CD14-positive monocyte (primary cell): ENCODE data around the gene AJUBA. TPM values are rescaled to one million over a fixed set of nuclear protein-coding genes. Genes with fewer than 3 reads are reported as not detected.

Experiments used
- DNase-seq, 3 donors: peaks; one replicate each; pipeline ENCODE4 v3.0.0-alpha.2; 2011 to 2022
- H2AFZ ChIP-seq: 2 replicates; pipeline ENCODE4 v1.6.0; 2012; ENCODE audit warnings: mild to moderate bottlenecking, low read depth, low read length, inconsistent platforms; ENCODE audit not compliant: insufficient read depth, poor library complexity, severe bottlenecking
- H3K27ac ChIP-seq, 2 donors: 1 replicate in 1 of 2; 2 replicates in 1 of 2; pipeline ENCODE4 v1.5.1; 2012 to 2013; ENCODE audit warnings: low read length in 2 of 2, control low read depth in 1 of 2, inconsistent platforms in 1 of 2, low read depth in 1 of 2, mild to moderate bottlenecking in 1 of 2
- H3K27me3 ChIP-seq, 2 donors: one replicate each; pipeline versions ENCODE4 v1.6.0 to v1.6.1; 2011 to 2013; ENCODE audit warnings: low read length in 2 of 2; ENCODE audit not compliant: control insufficient read depth in 2 of 2, insufficient read depth in 2 of 2
- H3K36me3 ChIP-seq, 2 donors: replicated peaks in 1 of 2; 1 replicate in 1 of 2; 2 replicates in 1 of 2; pipeline versions ENCODE4 v1.5.1 to v1.6.1; 2012 to 2013; ENCODE audit warnings: low read length in 2 of 2, control low read depth in 1 of 2, inconsistent platforms in 1 of 2, mild to moderate bottlenecking in 1 of 2; ENCODE audit not compliant: insufficient read depth in 2 of 2, control insufficient read depth in 1 of 2
- H3K4me1 ChIP-seq, 2 donors: 1 replicate in 1 of 2; 2 replicates in 1 of 2; pipeline versions ENCODE4 v1.5.1 to v1.6.1; 2012 to 2013; ENCODE audit warnings: low read length in 2 of 2, control low read depth in 1 of 2, inconsistent platforms in 1 of 2, mild to moderate bottlenecking in 1 of 2, moderate library complexity in 1 of 2; ENCODE audit not compliant: insufficient read depth in 2 of 2, control insufficient read depth in 1 of 2
- H3K4me2 ChIP-seq: replicated peaks from 2 replicates; pipeline ENCODE3; 2012; ENCODE audit warnings: low read length, moderate library complexity, mild to moderate bottlenecking; ENCODE audit not compliant: poor library complexity, severe bottlenecking; ENCODE audit errors: extremely low read depth
- H3K4me3 ChIP-seq, 3 experiments: fragments of 200-600 bp in 1 of 3; sonication (generic) in 1 of 3; replicated peaks in 1 of 3; 1 replicate in 2 of 3; 2 replicates in 1 of 3; pipeline ENCODE4 v1.5.1; 2011 to 2013; ENCODE audit warnings: low read length in 3 of 3, mild to moderate bottlenecking in 3 of 3, control low read depth in 2 of 3, low read depth in 2 of 3, inconsistent platforms in 1 of 3, moderate library complexity in 1 of 3
- H3K79me2 ChIP-seq: 2 replicates; pipeline ENCODE4 v1.6.0; 2012; ENCODE audit warnings: mild to moderate bottlenecking, control low read depth, inconsistent platforms, low read length, moderate library complexity; ENCODE audit not compliant: insufficient read depth
- H3K9ac ChIP-seq: 2 replicates; pipeline ENCODE4 v1.6.0; 2017; ENCODE audit warnings: low read length, mild to moderate bottlenecking; ENCODE audit not compliant: insufficient read depth, poor library complexity, severe bottlenecking
- H3K9me3 ChIP-seq, 2 donors: replicated peaks in 1 of 2; 1 replicate in 1 of 2; 2 replicates in 1 of 2; pipeline versions ENCODE4 v1.5.1 to v1.6.1; 2012 to 2013; ENCODE audit warnings: low read length in 2 of 2, control low read depth in 1 of 2; ENCODE audit not compliant: control insufficient read depth in 1 of 2, insufficient read depth in 1 of 2
- H4K20me1 ChIP-seq: 2 replicates; pipeline ENCODE4 v1.6.0; 2012; ENCODE audit warnings: mild to moderate bottlenecking, low read length, control low read depth, moderate library complexity; ENCODE audit not compliant: insufficient read depth
- H3K27ac Mint-ChIP-seq, 7 donors: one replicate each; pipeline ENCODE4 v1.8.0; 2020; ENCODE audit warnings: mild to moderate bottlenecking in 7 of 7, mixed read lengths in 7 of 7, moderate library complexity in 6 of 7, inconsistent platforms in 2 of 7
- H3K27me3 Mint-ChIP-seq, 3 donors: one replicate each; pipeline ENCODE4 v1.8.0; 2021 to 2022; ENCODE audit warnings: low read depth in 3 of 3, mild to moderate bottlenecking in 3 of 3, mixed read lengths in 3 of 3, moderate library complexity in 3 of 3, inconsistent platforms in 1 of 3
- H3K36me3 Mint-ChIP-seq, 2 donors: one replicate each; pipeline ENCODE4 v1.8.0; 2020; ENCODE audit warnings: mixed read lengths in 2 of 2, inconsistent platforms in 1 of 2, mild to moderate bottlenecking in 1 of 2
- H3K4me1 Mint-ChIP-seq: one replicate; pipeline ENCODE4 v1.8.0; 2020; ENCODE audit warnings: mild to moderate bottlenecking, mixed read lengths
- H3K4me3 Mint-ChIP-seq, 2 donors: one replicate each; pipeline ENCODE4 v1.8.0; 2020; ENCODE audit warnings: mild to moderate bottlenecking in 2 of 2, mixed read lengths in 2 of 2, moderate library complexity in 1 of 2
- H3K9me3 Mint-ChIP-seq, 7 donors: one replicate each; pipeline ENCODE4 v1.8.0; 2020 to 2022; ENCODE audit warnings: mixed read lengths in 7 of 7, mild to moderate bottlenecking in 6 of 7, moderate library complexity in 6 of 7, inconsistent platforms in 2 of 7
- WGBS: methylation state at CpG from one replicate; pipeline ENCODE4 v1.1.5; 2013; ENCODE audit warnings: missing lambda C conversion rate; ENCODE audit not compliant: insufficient coverage; 5-methylcytosine and 5-hydroxymethylcytosine counted together
- intact Hi-C, 2 donors: fragments of 100-400 bp; cut with micrococcal nuclease; formaldehyde crosslinking; loops; one replicate each; pipeline versions ENCODE4 v1.15.0 to v1.15.1; 2023
- polyA plus RNA-seq, 3 donors: library from polyadenylated mRNA; depleted of rRNA in 1 of 3; unstranded in 2 of 3; stranded (reverse) in 1 of 3; fragments of 300-500 nt in 2 of 3; fragments of >200 nt in 1 of 3; fragmentation: Illumina TruSeq in 2 of 3; gene quantifications; 1 replicate in 2 of 3; 2 replicates in 1 of 3; pipeline ENCODE4 v1.2.3, GENCODE V29; 2012 to 2021
- TF ChIP-seq, protein P1 (sequence below): fragments of 200-600 bp; IDR thresholded peaks from one replicate; pipeline ENCODE4 v1.8.0; 2022; ENCODE audit warnings: antibody characterized with exemption, mild to moderate bottlenecking

The AJUBA gene
- polyA plus RNA-seq, 3 donors: 0.04 TPM; not detected in 2

DNA sequence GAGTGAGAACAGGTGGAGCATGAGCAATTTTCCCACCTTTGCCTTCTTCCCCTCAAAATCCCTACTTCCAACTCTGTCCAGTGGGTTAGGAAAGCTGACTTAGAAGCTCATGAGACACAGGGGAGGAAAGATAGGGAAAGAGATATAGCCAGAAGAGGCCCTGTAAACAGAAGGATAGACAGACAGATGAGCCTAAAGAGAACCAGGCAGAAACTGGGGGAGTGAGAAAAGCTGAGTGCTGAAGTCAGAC lies 5.0 kb downstream of the AJUBA start:
- H3K27ac Mint-ChIP-seq: no peak overlapping the region

DNA sequence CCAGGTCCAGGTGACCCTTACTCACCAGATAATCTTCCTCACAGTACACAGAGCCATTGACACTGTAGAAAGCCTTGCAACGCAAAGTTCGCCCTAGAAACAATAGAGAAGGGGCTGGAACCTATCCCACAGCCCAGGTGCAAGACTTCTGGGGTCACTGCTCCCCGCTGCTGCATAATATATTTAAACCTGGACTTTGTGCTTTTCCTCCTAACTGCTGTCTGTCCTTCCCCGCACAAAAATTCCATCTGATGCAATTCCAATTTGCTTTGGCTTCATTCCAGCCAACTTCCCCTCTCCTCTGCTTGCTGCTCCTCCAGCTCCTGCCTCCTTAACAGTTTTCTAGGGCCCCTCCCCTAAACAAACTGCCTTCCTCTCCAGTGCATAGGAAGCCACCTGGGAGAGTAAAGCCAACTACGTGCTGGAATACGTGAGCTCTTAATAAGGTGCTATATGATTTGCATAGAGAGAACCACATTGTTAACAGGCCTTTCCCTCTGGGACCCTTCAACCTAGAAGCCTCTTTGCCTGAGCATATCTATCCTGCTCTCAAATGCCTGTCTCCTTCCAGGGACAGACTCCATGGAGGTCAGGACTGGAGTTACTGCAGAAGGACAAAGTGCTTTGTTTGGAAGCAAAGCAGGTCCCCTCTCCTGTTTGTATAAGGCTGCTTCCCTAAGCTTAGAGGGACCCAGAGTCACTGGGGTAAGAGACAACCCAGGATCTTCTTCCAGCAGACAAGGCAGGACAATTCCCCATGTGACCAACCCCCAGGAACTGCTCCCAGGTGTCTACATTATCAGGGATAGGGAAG lies 5.5 kb downstream of the AJUBA start:
- 69% methylated on average over 6 of the region's 6 CpGs for WGBS
- Mint-ChIP-seq H3K4me3 (no peak overlapping the region), H3K36me3 (no peaks in the 10 kb centered on the region), H3K27me3 (peaks cover 35 to 45% (median 40%) of the 10 kb centered on the region in 3 donors), H3K9me3 (peaks cover 0 to 5% (median 2%) of the 10 kb centered on the region in 7 donors), H3K27ac (no peak overlapping the region), H3K4me1 (peaks cover 6% of the 10 kb centered on the region)
- H3K4me2 ChIP-seq: no peak overlapping the region
- no peaks in the 10 kb centered on the region for H3K36me3 ChIP-seq
- no peak overlapping the region for H2AFZ ChIP-seq
- peaks cover 0 to 4% of the 10 kb centered on the region in 2 donors for H3K9me3 ChIP-seq
- H3K27ac ChIP-seq: no peak overlapping the region
- no peak for DNase-seq
- H3K4me1 ChIP-seq: peaks cover 12% of the 10 kb centered on the region in 2 donors
- TF ChIP-seq, protein P1, sequence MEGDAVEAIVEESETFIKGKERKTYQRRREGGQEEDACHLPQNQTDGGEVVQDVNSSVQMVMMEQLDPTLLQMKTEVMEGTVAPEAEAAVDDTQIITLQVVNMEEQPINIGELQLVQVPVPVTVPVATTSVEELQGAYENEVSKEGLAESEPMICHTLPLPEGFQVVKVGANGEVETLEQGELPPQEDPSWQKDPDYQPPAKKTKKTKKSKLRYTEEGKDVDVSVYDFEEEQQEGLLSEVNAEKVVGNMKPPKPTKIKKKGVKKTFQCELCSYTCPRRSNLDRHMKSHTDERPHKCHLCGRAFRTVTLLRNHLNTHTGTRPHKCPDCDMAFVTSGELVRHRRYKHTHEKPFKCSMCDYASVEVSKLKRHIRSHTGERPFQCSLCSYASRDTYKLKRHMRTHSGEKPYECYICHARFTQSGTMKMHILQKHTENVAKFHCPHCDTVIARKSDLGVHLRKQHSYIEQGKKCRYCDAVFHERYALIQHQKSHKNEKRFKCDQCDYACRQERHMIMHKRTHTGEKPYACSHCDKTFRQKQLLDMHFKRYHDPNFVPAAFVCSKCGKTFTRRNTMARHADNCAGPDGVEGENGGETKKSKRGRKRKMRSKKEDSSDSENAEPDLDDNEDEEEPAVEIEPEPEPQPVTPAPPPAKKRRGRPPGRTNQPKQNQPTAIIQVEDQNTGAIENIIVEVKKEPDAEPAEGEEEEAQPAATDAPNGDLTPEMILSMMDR: no peak
- intact Hi-C loops: no loop called here
- peaks cover 30 to 52% of the 10 kb centered on the region in 2 donors for H3K27me3 ChIP-seq
- no peak overlapping the region for H3K4me3 ChIP-seq
- H3K9ac ChIP-seq: no peak overlapping the region
- no peaks in the 10 kb centered on the region for H3K79me2 ChIP-seq
- H4K20me1 ChIP-seq: no peaks in the 10 kb centered on the region

More for the DNA sequence above, 5.0 kb downstream of the AJUBA start:
- H3K4me1 ChIP-seq: peaks cover 17 to 18% of the 10 kb centered on the region in 2 donors
- H3K9me3 Mint-ChIP-seq: peaks cover 0 to 5% (median 3%) of the 10 kb centered on the region in 7 donors
- DNase-seq: no peak
- TF ChIP-seq, protein P1: no peak
- H3K79me2 ChIP-seq: no peaks in the 10 kb centered on the region
- intact Hi-C loops: no loop called here
- H3K36me3 ChIP-seq: no peaks in the 10 kb centered on the region
- peaks cover 6% of the 10 kb centered on the region for H3K4me1 Mint-ChIP-seq
- H2AFZ ChIP-seq: no peak overlapping the region
- H4K20me1 ChIP-seq: no peaks in the 10 kb centered on the region
- no peaks in the 10 kb centered on the region for H3K36me3 Mint-ChIP-seq
- no peak overlapping the region for H3K9ac ChIP-seq
- peaks cover 0 to 4% of the 10 kb centered on the region in 2 donors for H3K9me3 ChIP-seq
- peaks cover 33 to 57% of the 10 kb centered on the region in 2 donors for H3K27me3 ChIP-seq
- peaks cover 37 to 47% (median 40%) of the 10 kb centered on the region in 3 donors for H3K27me3 Mint-ChIP-seq
- H3K27ac ChIP-seq: no peak overlapping the region
- H3K4me3 Mint-ChIP-seq: no peak overlapping the region
- H3K4me3 ChIP-seq: no peak overlapping the region
- no peak overlapping the region for H3K4me2 ChIP-seq
